Middle frontal gyrus (tissue), 1 donor: ENCODE results near the gene CDH13.

ENCODE experiments used
- DNase-seq: peaks from one replicate; pipeline ENCODE4 v3.0.0-alpha.2; 2015; ENCODE audit warnings: low spot score; ENCODE audit errors: extremely low spot score

The CDH13 gene

GRCh38 chr16:83539736-83540490, 913.1 kb downstream of the CDH13 start:
- no peak for DNase-seq

GRCh38 chr16:83541231-83541630, 914.5 kb downstream of the CDH13 start:
- no peak for DNase-seq

GRCh38 chr16:83542491-83542890, 915.7 kb downstream of the CDH13 start:
- no peak for DNase-seq

GRCh38 chr16:83549316-83550182, 922.8 kb downstream of the CDH13 start:
- DNase-seq = no peak

- DNase-seq = no peak
Observed at GRCh38 chr16:83550183-83550569, 923.4 kb downstream of the CDH13 start.

GRCh38 chr16:83552228-83552627, 925.5 kb downstream of the CDH13 start:
- DNase-seq = no peak

- DNase-seq = no peak
Observed at GRCh38 chr16:83552930-83553329, 926.2 kb downstream of the CDH13 start.

GRCh38 chr16:83554096-83554495, 927.3 kb downstream of the CDH13 start:
- DNase-seq = no peak

GRCh38 chr16:83554540-83554939, 927.8 kb downstream of the CDH13 start:
- DNase-seq = no peak

- no peak for DNase-seq
Observed at GRCh38 chr16:83561876-83562275, 935.1 kb downstream of the CDH13 start.

GRCh38 chr16:83568345-83568744, 941.6 kb downstream of the CDH13 start:
- no peak for DNase-seq

GRCh38 chr16:83574388-83574787, 947.6 kb downstream of the CDH13 start:
- no peak for DNase-seq

GRCh38 chr16:83577078-83577745, 950.4 kb downstream of the CDH13 start:
- no peak for DNase-seq

- DNase-seq = no peak
Observed at GRCh38 chr16:83578171-83578570, 951.4 kb downstream of the CDH13 start.

GRCh38 chr16:83579027-83579426, 952.3 kb downstream of the CDH13 start:
- no peak for DNase-seq

- DNase-seq = no peak
Observed at GRCh38 chr16:83579436-83579835, 952.7 kb downstream of the CDH13 start.

- DNase-seq = no peak
Observed at GRCh38 chr16:83581082-83581481, 954.3 kb downstream of the CDH13 start.

- no peak for DNase-seq
Observed at GRCh38 chr16:83581994-83582747, 955.4 kb downstream of the CDH13 start.

- no peak for DNase-seq
Observed at GRCh38 chr16:83586036-83586435, 959.3 kb downstream of the CDH13 start.

GRCh38 chr16:83586461-83587200, 959.9 kb downstream of the CDH13 start:
- DNase-seq = no peak

GRCh38 chr16:83587201-83587600, 960.4 kb downstream of the CDH13 start:
- no peak for DNase-seq
